Kidney epithelial cell (primary cell): ENCODE measurements around the gene UBALD2. TPM values are rescaled to one million over a fixed set of nuclear protein-coding genes. Genes with fewer than 3 reads are reported as not detected.
"Not testable (repeated sequence)": the region's sequence is repeated elsewhere in the genome, so short reads cannot be mapped to it uniquely, and the experiment has no call there.

Experiments
- DNase-seq: peaks from one replicate; pipeline ENCODE4 v3.0.0-alpha.2; 2010; ENCODE audit warnings: low read depth
- H3K27me3 ChIP-seq: 2 replicates; pipeline ENCODE4 v1.6.0; 2011; ENCODE audit warnings: low read length; ENCODE audit not compliant: control insufficient read depth, insufficient read depth
- H3K36me3 ChIP-seq: 2 replicates; pipeline ENCODE4 v1.5.1; 2011; ENCODE audit warnings: low read length; ENCODE audit not compliant: control insufficient read depth, insufficient read depth
- H3K4me3 ChIP-seq: 2 replicates; pipeline ENCODE4 v1.5.1; 2011; ENCODE audit warnings: low read depth, mild to moderate bottlenecking, control low read depth, low read length
- total RNA-seq: library from RNA; depleted of rRNA; stranded (reverse); fragments of >200 nt; gene quantifications from 2 replicates; pipeline ENCODE4 v1.2.3, GENCODE V29; 2015
- TF ChIP-seq, protein P1 (sequence below): IDR thresholded peaks from 2 replicates; pipeline ENCODE4 v1.5.1; 2011; ENCODE audit warnings: mild to moderate bottlenecking, moderate library complexity, low read length, control low read depth, inconsistent platforms; ENCODE audit not compliant: insufficient read depth, poor library complexity, severe bottlenecking

The UBALD2 gene
- total RNA-seq, 1 donor from 2014 or later, result 28.5 TPM

GRCh38 chr17:76255801-76256429 is 9.2 kb upstream of the UBALD2 start:
- TF ChIP-seq, protein P1, sequence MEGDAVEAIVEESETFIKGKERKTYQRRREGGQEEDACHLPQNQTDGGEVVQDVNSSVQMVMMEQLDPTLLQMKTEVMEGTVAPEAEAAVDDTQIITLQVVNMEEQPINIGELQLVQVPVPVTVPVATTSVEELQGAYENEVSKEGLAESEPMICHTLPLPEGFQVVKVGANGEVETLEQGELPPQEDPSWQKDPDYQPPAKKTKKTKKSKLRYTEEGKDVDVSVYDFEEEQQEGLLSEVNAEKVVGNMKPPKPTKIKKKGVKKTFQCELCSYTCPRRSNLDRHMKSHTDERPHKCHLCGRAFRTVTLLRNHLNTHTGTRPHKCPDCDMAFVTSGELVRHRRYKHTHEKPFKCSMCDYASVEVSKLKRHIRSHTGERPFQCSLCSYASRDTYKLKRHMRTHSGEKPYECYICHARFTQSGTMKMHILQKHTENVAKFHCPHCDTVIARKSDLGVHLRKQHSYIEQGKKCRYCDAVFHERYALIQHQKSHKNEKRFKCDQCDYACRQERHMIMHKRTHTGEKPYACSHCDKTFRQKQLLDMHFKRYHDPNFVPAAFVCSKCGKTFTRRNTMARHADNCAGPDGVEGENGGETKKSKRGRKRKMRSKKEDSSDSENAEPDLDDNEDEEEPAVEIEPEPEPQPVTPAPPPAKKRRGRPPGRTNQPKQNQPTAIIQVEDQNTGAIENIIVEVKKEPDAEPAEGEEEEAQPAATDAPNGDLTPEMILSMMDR, result no peak
- H3K4me3 ChIP-seq, result no peak overlapping the region
- no peaks in the 10 kb centered on the region for H3K36me3 ChIP-seq
- no peaks in the 10 kb centered on the region for H3K27me3 ChIP-seq
- no peak for DNase-seq

- not testable (repeated sequence) for H3K27me3 ChIP-seq, DNase-seq, H3K4me3 ChIP-seq, H3K36me3 ChIP-seq
These were observed 8.6 kb upstream of the UBALD2 start for GRCh38 chr17:76256430-76257050.

GRCh38 chr17:76260220-76260619 is 4.9 kb upstream of the UBALD2 start:
- TF ChIP-seq, protein P1, result no peak
- no peaks in the 10 kb centered on the region for H3K36me3 ChIP-seq
- H3K4me3 ChIP-seq, result no peak overlapping the region
- DNase-seq, result no peak
- no peaks in the 10 kb centered on the region for H3K27me3 ChIP-seq

- no peak overlapping the region for H3K4me3 ChIP-seq
These were observed 4.5 kb upstream of the UBALD2 start for GRCh38 chr17:76260669-76261068.

GRCh38 chr17:76261421-76262215 is 3.5 kb upstream of the UBALD2 start:
- H3K4me3 ChIP-seq, result no peak overlapping the region
- no peak for DNase-seq
- H3K27me3 ChIP-seq, result no peaks in the 10 kb centered on the region
- no peaks in the 10 kb centered on the region for H3K36me3 ChIP-seq
- TF ChIP-seq, protein P1, result no peak

More at GRCh38 chr17:76260669-76261068, 4.5 kb upstream of the UBALD2 start:
- H3K36me3 ChIP-seq, result no peaks in the 10 kb centered on the region
- TF ChIP-seq, protein P1, result no peak
- no peaks in the 10 kb centered on the region for H3K27me3 ChIP-seq
- DNase-seq, result no peak

GRCh38 chr17:76262732-76263344 is 2.3 kb upstream of the UBALD2 start:
- H3K27me3 ChIP-seq, result no peaks in the 10 kb centered on the region
- no peak for DNase-seq
- TF ChIP-seq, protein P1, result no peak
- no peak overlapping the region for H3K4me3 ChIP-seq
- H3K36me3 ChIP-seq, result no peaks in the 10 kb centered on the region
